ENCODE results near the gene FBXO28.
"Not testable (repeated sequence)": the region's sequence is repeated elsewhere in the genome, so short reads cannot be mapped to it uniquely, and the experiment has no call there.

FBXO28 gene

DNA sequence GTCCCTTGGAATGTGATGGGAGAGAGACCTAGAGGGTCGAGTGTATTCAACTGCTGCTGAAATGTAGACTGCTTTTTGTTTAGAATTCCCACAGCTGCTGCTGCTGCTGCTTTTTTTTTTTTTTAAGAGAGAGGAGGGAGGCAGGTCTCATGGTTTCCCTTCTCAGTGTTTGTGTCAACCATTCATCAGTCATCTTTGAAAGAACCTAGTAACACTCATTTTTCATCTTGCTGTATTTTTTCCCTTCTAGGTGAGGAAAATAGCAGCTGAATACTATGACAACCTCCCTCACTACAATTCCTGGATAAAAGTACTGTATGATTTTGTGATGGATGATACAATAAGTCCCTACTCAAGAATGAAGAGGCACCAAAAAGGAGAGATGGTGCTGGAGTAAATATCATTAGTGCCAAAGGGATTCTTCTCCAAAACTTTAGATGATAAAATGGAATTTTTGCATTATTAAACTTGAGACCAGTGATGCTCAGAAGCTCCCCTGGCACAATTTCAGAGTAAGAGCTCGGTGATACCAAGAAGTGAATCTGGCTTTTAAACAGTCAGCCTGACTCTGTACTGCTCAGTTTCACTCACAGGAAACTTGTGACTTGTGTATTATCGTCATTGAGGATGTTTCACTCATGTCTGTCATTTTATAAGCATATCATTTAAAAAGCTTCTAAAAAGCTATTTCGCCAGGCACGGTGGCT, 78.3 kb downstream of the FBXO28 start:
- no peak for DNase-seq

DNA sequence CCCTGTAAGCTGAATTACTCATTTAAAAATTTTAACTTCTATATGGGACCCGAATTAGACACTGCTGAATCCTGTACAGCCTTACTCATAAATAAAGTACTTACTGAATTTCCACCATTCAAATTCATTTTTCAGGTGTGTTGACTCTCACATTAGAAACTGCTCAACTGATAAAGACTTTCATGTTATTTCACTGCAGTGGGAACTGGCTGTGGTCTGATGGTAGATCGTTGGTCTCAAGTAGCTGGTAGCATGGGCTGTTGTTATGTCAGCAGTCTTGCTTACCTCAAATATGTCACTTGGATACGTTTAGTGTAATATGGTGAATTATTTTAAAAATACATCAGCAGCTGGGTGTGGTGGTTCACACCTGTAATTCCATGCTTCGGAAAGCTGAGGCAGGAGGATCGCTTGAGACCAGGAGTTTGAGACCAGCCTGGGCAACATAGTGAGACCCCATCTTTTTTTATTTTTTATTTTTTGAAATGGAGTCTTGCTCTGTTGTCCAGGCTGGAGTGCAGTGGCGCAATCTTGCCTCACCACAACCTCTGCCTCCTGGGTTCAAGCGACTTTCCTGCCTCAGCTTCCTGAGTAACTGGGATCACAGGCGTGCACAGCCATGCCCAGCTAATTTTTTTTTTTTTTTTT, 79.5 kb downstream of the FBXO28 start:
- no peak for DNase-seq

DNA sequence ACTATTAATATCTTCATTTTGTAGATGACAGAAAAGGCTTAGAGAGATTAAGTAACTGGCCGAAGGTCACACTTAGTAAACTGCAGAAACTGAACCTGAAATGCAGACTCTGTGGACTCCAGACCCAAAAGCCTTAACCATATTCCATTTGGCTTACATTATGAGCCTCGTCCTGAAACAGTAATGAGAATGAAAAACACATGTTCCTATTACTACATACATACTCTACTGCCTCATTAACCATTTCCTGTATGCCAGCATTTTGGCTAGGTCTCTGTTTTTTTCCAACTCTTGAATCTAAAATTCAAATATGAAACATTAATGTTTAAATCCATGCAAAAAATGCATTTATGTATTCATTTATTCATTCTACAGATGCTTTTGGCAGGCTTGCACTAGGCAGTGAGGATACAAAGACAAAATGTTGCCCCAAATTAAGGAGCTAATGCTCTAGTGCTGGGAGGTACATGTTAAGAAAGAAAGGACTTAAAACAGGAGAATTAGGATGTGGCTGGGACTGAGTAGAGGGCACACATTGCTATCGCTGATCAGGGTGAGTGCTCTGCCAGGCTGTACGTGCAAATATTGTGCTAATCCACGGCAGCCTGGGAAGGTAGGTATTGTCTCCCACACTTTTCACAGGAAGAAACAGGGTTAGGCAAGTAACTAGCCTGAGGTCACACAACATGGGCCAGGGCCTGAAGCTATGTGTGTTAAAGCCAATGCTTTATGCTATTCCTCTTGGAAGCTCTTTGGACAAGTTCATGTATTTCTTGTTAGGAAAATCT, 83.1 kb downstream of the FBXO28 start:
- DNase-seq, result no peak

DNA sequence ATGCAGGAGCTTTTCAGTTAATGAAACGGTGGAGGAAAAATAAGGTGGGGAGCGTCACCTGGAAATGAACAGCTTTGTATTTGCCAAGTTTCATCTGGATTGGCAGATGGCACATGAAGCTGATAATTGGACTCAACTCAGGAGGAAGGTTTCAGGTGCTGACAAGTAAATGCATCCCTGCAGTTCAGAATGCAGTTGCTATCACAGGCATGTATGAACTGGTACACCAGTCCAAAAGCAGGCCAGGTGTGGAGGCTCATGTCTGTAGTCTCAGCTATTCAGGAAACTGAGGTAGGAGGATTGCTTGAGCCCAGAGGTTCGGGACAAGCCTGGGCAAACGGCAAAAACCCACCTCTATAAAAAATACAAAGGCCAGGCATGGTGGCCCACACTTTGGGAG, 84.7 kb downstream of the FBXO28 start:
- DNase-seq, result no peak

DNA sequence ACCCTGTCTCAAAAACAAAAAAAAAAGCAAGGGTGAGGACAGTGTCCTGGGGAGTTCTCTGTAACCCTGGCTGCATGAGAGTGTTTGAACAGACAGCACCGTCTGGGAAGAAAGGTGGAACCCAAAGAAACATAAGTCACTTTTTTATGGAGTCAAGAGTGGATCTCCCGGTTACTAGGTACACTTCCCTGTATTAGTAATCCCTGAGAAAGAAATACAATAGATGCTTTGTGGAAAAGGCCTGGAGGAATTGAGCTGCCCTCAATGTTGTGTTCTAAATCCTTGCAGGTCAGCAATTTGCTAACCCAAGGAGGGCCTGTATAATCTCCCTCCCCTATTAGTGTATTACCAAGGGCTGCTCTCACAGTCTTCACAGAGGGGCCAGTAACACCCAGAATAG, 85.8 kb downstream of the FBXO28 start:
- no peak for DNase-seq

DNA sequence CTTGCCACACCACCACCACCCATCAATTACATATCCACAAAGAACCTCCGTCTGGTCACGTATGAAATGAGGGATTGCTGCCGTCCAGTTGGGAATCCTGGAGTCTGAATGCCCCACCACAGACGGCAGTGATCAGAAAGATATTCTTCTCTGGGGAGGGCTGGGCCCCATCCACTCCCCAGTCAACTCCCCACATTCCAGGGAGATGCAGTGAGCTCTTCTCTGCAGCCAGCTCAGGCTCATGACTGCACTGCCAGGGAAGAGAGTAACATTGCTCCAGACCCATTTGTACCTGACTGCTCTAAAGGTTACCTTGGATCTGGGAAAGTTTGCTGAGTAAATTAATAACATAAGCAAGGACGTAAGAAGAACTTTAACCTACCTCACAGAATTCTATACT, 87.5 kb downstream of the FBXO28 start:
- DNase-seq, result no peak

DNA sequence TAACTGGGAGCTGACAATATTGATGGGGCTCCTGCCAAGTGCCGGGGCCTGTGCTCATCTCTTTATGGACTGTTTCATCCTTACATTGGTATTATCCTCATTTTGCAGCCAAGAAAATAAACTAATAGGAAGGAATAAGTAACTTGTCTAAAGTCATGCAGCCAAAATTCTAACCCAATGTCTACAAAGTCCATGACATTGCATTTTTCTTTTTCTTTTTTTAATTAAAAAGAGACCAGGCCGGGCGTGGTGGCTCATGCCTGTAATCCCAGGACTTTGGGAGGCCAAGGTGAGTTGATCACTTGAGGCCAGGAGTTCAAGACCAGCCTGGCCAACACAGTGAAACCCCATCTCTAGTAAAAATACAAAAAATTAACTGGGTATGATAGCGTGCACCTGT, 87.9 kb downstream of the FBXO28 start:
- no peak for DNase-seq

DNA sequence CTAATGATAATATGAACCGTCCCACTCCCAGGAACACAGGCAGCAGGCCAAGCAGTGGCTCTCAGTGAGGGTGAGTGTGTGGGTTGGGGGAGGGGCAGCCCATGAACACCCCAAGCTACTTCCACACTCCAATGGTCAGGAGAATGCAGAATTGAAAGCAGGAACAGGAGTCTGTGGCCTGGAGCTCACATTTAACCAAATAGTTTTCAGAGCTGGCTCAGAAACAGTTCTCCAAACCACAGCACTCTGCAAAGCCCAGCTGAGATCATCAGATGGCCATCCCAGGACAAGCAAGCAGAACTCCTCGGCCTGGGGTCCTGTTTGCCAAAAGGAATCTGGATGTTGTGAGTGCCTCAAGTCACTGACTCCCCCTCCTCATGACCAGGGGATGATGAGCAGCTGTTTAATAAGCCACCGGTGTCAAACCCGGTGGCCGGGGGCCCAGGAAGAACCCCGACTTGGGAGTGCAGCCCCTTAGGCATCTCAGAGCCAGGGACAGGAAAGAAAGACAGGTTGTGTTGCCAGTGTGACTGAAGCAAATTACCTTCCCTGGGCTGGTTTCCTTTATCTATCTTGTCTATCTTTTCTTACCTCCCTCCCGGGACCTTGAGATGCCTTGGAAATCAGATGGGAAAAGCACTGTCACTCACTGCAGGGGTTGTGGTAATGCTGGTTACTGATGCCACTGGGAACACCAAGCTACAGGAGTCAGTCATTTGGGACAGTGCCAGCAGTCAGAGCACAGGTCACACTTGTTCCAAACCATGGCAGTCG, 89.5 kb downstream of the FBXO28 start:
- peak; percentile 69 for DNase-seq

DNA sequence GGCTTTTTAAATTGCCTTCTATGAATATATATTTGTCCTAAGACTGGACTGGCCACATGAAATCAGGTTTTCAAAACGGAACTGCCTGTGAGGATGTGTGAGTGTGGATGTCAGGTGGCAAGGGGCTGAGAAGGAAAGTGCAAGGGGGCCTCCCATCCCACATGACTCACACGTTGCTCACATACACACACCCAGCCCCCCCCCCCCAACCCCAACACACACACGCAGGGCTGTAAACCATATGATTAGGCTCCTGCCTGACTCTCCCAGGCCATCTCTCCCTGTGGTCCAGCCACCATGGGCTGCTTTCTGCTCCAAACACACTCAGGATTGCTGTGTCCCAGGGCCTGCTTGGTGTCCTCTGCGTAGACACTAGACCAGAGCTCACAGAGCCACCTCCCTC, 91.5 kb downstream of the FBXO28 start:
- DNase-seq, result peak; percentile 66

DNA sequence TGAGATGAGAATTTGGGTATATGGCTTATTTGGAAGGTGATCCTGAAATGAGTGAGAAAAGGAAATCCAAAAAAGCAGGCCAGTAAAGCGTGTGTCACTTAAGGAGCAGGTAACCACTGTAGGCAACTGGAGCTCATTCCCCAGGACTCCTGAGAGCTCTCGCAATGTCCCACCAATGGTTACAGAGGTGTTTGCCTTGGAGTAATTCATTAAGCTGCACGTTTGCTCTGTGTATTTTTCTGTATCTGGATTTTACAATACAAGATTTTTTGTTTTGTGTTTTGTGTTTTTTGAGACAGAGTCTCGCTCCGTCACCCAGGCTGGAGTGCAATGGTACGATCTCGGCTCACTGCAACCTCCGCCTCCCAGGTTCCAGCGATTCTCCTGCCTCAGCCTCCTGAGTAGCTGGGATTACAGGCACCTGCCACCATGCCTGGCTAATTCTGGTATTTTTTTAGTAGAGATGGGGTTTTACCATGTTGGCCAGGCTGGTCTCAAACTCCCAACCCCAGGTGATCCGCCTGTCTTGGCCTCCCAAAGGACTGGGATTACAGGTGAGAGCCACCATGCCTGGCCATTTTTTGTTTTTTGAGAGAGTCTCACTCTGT, 92.1 kb downstream of the FBXO28 start:
- DNase-seq, result not testable (repeated sequence)

DNA sequence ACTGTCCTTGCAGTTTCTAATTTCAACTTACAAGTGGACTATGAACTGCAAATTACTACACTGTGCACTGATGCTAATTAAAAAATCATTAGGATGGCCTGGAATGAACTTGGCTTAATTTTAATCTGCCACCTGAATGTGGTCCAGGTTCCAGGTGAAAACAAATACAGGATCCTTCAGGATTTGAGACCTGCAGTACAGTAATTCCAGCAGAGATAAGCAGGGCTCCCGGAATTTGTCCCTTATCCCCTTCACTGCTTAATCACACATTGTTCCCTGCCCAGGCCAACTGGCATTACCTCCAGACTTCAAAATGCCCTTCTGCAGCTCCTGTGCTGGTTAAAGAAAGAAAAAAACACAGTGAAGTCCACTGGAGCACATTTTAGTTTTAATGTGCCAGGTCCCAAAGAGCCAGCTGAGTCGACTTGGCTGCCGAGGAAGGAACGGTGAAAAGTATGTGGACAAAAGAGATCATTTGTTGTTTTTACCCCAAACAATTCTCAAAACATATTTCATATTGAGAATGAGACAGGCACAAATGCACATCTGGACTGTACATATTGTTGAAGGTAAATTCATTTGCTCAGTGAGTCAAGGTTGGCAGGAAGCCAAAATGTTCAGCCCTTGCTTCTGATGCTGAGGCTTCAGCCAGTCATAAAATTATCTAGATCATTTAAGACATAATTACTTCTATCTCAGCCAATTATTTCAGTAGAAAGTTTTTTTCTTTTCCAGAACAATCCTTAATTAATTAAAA, 97.5 kb downstream of the FBXO28 start:
- no peak for DNase-seq

All from CD4-positive, alpha-beta T cell treated with Interleukin-15 for 1 hour (primary cell).